Head of caudate nucleus (tissue), 42 donors: ENCODE measurements around the gene SLC2A14.
"Not testable (repeated sequence)": the region's sequence is repeated elsewhere in the genome, so short reads cannot be mapped to it uniquely, and the experiment has no call there.

ENCODE experiments used
- DNase-seq, 42 donors: peaks; one replicate each; pipeline versions ENCODE4 v3.0.0 to v3.0.0-alpha.2; 2020 to 2021; ENCODE audit warnings: mixed read lengths in 7 of 42
- intact Hi-C: fragments of 100-400 bp; cut with DNase I; formaldehyde crosslinking; loops from one replicate; pipeline ENCODE4 v1.15.0; 2022

Gene SLC2A14

GRCh38 chr12:7879246-7879645, 6.5 kb upstream of the SLC2A14 start:
- no peak for DNase-seq
- intact Hi-C loops: no loop called here

- intact Hi-C loops: no loop called here
- no peak for DNase-seq
Measured at GRCh38 chr12:7877420-7877819, 4.7 kb upstream of the SLC2A14 start.

DNA sequence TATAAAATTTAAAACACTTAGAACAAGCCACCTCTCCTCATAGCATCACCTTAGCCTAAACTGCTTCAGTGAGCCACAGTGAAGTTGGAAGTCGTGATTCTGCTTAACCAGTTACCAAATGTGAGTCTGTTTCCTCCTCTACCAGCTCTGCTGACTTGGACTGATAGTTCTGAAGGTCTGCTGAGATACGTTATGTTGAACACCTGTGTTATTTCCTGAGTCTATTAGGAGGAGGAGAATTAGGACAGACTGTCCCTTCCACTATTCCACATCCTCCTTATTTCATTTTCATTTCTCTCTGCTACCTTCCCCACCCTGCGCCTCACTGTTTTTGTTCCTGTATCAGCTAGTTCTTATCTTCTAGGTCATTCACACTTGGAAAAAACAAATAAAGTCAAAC, 2.4 kb downstream of the SLC2A14 start:
- no peak for DNase-seq
- intact Hi-C loops: no loop called here

DNA sequence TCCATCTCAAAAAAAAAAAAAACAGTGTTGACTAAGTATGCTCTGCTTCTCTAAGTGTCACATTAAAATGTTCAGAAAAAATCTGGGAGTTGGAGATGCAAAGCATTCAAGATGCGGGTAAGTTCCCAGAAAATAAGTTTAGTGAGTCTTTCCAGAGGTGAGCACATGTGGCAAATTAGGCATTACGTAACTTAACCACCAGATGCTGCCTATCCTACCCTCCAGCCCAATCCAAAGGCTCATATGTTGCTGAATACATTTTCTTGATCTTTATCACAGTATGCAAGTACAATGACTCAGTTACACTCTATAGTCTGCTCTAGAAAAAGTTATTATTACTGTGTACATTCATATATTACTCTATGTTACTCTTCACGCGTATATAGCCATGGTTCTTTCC, 3.6 kb downstream of the SLC2A14 start:
- intact Hi-C loops: no loop called here
- DNase-seq: no peak

DNA sequence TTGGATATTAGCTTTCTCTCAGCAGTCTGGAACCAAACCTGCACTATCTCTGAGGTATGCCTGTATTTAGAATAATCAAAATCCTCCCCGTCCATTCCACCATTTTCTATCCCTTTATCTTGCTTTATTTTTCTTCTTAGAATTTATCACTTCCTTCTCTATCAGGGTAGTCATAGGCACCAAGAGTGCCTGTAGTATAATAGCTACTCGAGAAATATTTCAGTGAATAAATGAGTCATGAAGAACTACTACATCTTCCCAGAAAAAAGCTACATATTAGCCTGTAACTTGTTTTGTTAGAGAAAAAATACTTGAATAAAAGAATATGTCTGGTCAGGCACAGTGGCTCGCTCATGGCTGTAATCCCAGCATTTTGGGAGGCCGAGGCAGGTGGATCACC, 4.3 kb downstream of the SLC2A14 start:
- DNase-seq: no peak

GRCh38 chr12:7864601-7865150, 8.0 kb downstream of the SLC2A14 start:
- DNase-seq: no peak
- intact Hi-C loops: no loop called here

More for the DNA sequence above, 4.3 kb downstream of the SLC2A14 start:
- intact Hi-C loops: no loop called here

GRCh38 chr12:7862814-7863348, 9.8 kb downstream of the SLC2A14 start:
- intact Hi-C loops, DNase-seq: not testable (repeated sequence)

DNA sequence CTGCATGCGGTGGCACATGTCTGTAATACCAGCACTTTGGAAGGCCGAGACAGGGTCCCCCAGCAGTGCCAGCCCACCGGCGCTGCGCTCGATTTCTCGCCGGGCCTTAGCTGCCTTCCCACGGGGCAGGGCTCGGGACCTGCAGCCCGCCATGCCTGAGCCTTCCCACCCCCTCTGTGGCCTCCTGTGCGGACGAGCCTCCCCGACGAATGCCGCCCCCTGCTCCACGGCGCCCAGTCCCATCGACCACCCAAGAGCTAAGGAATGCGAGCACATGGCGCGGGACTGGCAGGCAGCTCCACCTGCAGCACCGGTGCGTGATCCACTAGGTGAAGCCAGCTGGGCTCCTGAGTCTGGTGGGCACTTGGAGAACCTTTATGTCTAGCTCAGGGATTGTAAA, 10.4 kb downstream of the SLC2A14 start:
- DNase-seq, intact Hi-C loops: not testable (repeated sequence)

DNA sequence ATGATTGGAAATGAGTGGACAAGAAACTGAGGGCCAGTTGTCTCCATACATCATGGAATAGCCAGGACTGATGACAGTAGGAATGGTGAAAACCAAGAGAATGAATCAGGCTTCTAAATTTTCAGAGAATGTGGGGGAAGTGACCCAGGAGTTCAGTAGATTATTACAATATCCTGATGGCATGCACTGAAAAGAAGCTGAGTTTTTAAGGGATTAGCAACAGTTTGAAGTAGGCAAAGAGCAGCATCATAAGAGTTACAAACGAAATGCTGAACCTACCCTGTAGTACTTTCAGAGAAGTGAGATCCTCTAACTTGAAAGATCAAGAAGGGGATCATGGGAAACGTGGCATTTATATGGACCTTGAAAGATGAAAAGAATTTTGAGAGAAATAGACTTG, 13.2 kb downstream of the SLC2A14 start:
- DNase-seq: no peak
- intact Hi-C loops: loop anchor here (5.0 kb wide), 2 partner anchors 73 to 133 kb away; no protein-coding TSS in a partner anchor

GRCh38 chr12:7857971-7858370, 14.7 kb downstream of the SLC2A14 start:
- DNase-seq: no peak
- intact Hi-C loops: loop anchor here (5.0 kb wide), 2 partner anchors 74 to 134 kb away; no protein-coding TSS in a partner anchor

- intact Hi-C loops: loop anchor here (5.0 kb wide), 2 partner anchors 76 to 136 kb away; no protein-coding TSS in a partner anchor
- peak in 36 of 42 donors; percentile 18 to 81 (median 48) for DNase-seq
Measured at GRCh38 chr12:7856516-7856915, 16.2 kb downstream of the SLC2A14 start.

GRCh38 chr12:7853557-7853956, 19.2 kb downstream of the SLC2A14 start:
- DNase-seq: no peak
- intact Hi-C loops: no loop called here

GRCh38 chr12:7851622-7852081, 21.1 kb downstream of the SLC2A14 start:
- intact Hi-C loops: not testable (repeated sequence)

GRCh38 chr12:7850099-7850498, 22.6 kb downstream of the SLC2A14 start:
- DNase-seq, intact Hi-C loops: not testable (repeated sequence)

More at GRCh38 chr12:7851622-7852081, 21.1 kb downstream of the SLC2A14 start:
- not testable (repeated sequence) for DNase-seq

DNA sequence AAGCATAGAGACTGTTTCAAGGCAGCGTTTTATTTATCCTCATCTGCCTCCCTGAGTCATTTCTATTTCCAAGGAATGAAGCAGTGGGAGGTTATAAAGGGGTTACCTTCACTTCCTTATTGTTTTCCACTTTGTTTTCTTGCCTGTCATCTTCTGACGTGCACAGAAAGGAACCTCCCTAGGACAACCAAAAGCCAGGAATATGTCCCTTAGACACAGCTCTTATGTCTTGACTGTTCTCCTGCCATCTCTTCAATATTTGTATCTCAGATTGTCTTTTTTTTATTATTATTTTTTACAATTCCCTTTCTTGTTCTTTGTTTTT, 24.7 kb downstream of the SLC2A14 start:
- intact Hi-C loops, DNase-seq: not testable (repeated sequence)

DNA sequence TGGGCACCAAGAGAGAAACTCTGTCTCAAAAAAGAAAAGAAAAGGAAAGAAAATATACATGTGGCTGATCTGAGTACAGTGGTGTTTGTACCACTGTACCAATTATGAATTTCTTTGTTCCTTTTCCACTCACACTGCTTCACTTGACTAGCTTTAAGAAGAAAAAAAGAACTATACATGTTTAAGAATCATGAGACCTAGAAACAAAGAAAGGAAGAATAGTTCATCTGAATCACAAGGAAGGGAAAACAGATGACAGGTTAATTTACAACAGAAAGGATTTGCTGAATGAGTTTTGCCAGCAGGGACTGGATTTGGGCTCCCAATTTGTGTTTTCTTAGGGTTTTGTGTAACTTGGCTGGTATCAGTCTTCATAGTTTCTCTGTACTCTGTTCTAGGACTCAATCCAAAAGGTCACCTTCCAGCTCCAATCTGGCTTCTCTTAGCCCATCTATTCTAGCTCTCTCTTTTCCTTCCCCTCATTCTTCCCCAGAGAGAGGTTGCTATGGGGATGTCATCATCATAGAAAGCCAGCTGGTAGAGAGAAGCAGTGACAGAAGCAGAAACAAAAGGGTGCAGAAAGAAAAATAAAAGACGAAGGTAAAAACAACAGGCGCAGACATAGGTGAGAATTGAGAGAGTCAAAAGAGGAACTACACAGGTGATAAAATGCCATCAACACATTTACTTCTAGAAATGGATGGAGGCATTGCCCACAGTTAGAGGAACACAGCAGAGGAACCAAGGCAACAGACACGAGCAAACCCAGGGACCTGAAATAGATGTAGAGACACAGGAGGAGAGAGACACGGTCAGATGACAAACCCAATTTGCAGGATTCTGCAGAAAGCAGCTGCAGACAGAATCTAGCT, 25.3 kb downstream of the SLC2A14 start:
- DNase-seq: peak in 1 of 42 donors; percentile 17
- intact Hi-C loops: not testable (repeated sequence)

DNA sequence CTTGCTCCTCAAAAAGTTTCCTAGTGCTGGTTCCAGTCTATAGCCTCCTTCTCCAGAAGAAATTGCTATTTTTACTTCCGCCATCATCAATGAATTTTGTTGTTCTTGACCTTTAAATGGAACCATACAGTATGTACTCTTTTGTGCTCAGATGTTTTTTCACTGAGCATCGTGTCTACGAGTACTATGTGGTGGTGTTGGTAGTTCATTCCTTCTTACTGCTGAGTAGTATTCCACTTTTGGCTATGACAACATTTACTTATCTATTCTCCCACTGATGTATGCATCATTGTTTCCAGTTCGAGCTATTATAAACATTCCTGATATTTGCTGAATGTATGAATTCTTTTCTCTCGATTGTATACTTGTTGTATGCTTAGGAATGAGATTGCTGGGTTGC, 28.6 kb downstream of the SLC2A14 start:
- intact Hi-C loops: no loop called here

GRCh38 chr12:7843583-7843982, 29.1 kb downstream of the SLC2A14 start:
- intact Hi-C loops, DNase-seq: not testable (repeated sequence)

More for the DNA sequence above, 28.6 kb downstream of the SLC2A14 start:
- DNase-seq: no peak

DNA sequence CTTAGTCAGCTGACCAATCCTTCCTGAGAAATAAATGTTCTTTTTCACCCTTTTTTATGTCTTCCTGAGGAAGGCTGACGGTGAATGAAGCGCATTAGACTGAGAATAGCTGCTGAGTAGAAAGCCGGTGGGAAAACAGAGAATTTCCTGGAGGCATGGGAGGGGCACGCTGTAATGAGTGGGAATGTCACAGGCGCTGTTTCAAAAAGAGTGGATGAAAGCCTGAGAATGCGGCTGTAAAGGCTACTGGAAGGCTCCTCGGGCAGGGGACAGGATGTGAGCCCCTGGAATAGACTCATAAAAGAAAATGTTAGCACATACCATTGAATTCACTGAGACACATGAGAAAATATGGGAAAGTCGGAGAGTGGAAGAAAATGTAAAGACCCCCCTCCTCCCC, 29.6 kb downstream of the SLC2A14 start:
- peak in 1 of 42 donors; percentile 9 for DNase-seq
- intact Hi-C loops: not testable (repeated sequence)

DNA sequence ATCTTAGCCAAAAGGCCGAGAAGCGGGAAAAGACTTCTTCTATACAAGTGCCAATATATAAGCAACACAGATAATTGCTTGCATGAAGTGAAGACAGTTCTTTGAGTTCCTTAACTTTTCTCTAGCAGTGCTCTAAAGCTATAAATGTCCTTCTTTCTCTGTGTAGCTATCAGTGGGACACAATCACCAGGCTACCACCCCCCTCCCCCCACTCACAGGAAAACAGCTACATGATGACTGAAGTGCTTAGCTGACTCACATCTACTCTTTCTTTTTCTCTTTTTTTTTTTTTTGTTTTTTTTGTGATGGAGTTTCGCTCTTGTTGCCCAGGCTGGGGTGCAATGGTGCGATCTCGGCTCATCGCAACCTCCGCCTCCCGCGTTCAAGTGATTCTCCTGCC, 30.3 kb downstream of the SLC2A14 start:
- intact Hi-C loops, DNase-seq: not testable (repeated sequence)
